OCI-LY1 (cell line): ENCODE results near the gene CACNA1I.

Source experiments
- H2AFZ ChIP-seq: fragments of 200-600 bp; sonication (generic), shearing (Covaris generic); 2 replicates; pipeline ENCODE4 v1.6.0; 2014; ENCODE audit warnings: antibody characterized with exemption, mild to moderate bottlenecking, low read length
- H3F3A ChIP-seq: fragments of 200-600 bp; sonication (generic), shearing (Covaris generic); 2 replicates; pipeline ENCODE4 v1.6.0; 2014; ENCODE audit warnings: mild to moderate bottlenecking, antibody characterized with exemption, low read length, moderate library complexity; ENCODE audit not compliant: insufficient read depth
- H3K27ac ChIP-seq: fragments of 200-600 bp; sonication (generic); 2 replicates; pipeline ENCODE4 v1.5.1; 2014; ENCODE audit warnings: low read length, mixed run types, mild to moderate bottlenecking, low read depth; ENCODE audit not compliant: poor library complexity, severe bottlenecking
- H3K27me3 ChIP-seq: fragments of 200-600 bp; sonication (generic); 2 replicates; pipeline ENCODE4 v1.6.0; 2014; ENCODE audit warnings: antibody characterized with exemption, mild to moderate bottlenecking, low read length, moderate library complexity; ENCODE audit not compliant: insufficient read depth
- H3K36me3 ChIP-seq: fragments of 200-600 bp; sonication (generic); 2 replicates; pipeline ENCODE4 v1.6.1; 2014; ENCODE audit warnings: mild to moderate bottlenecking, antibody characterized with exemption, low read length, moderate library complexity, mixed read lengths; ENCODE audit not compliant: insufficient read depth
- H3K4me1 ChIP-seq: fragments of 200-600 bp; sonication (generic); 2 replicates; pipeline ENCODE4 v1.5.1; 2014; ENCODE audit warnings: mild to moderate bottlenecking, low read length, moderate library complexity; ENCODE audit not compliant: insufficient read depth, severe bottlenecking
- H3K4me2 ChIP-seq: fragments of 200-600 bp; sonication (generic), shearing (Covaris generic); 2 replicates; pipeline ENCODE4 v1.6.1; 2014; ENCODE audit warnings: low read length
- H3K4me3 ChIP-seq: fragments of 200-600 bp; sonication (generic); 2 replicates; pipeline ENCODE4 v1.5.1; 2014; ENCODE audit warnings: low read length, low read depth, mild to moderate bottlenecking, mixed read lengths; ENCODE audit not compliant: poor library complexity, severe bottlenecking
- H3K79me2 ChIP-seq: fragments of 200-600 bp; shearing (Covaris generic); 2 replicates; pipeline ENCODE4 v1.6.1; 2016; ENCODE audit warnings: mixed run types, low read length, mixed read lengths; ENCODE audit not compliant: insufficient read depth
- H3K9ac ChIP-seq: fragments of 200-600 bp; sonication (generic), shearing (Covaris generic); 2 replicates; pipeline ENCODE4 v1.6.1; 2014; ENCODE audit warnings: mild to moderate bottlenecking, low read length, mixed read lengths
- H3K9me2 ChIP-seq: fragments of 200-600 bp; sonication (generic), shearing (Covaris generic); 2 replicates; pipeline ENCODE4 v1.6.1; 2014; ENCODE audit warnings: low read depth, mild to moderate bottlenecking, low read length, mixed read lengths
- H3K9me3 ChIP-seq: fragments of 200-600 bp; shearing (Covaris generic); 2 replicates; pipeline ENCODE4 v1.6.1; 2014; ENCODE audit warnings: low read length, mixed read lengths
- H4K20me1 ChIP-seq: fragments of 200-600 bp; sonication (generic), shearing (Covaris generic); 2 replicates; pipeline ENCODE4 v1.6.0; 2016; ENCODE audit warnings: mild to moderate bottlenecking, low read length; ENCODE audit not compliant: insufficient read depth
- CTCF ChIP-seq: fragments of 200-600 bp; sonication (generic), shearing (Covaris generic); IDR thresholded peaks from 2 replicates; pipeline ENCODE4 v1.5.1; 2017; ENCODE audit warnings: mild to moderate bottlenecking, antibody characterized with exemption, low read length, moderate library complexity, mixed read lengths
- EZH2 ChIP-seq: fragments of 200-600 bp; sonication (generic), shearing (Covaris generic); IDR thresholded peaks from 2 replicates; pipeline ENCODE4 v1.8.0; 2017; ENCODE audit warnings: borderline replicate concordance, mixed run types, mild to moderate bottlenecking, antibody characterized with exemption, low read length, moderate library complexity, mixed read lengths

Gene CACNA1I

GRCh38 chr22:39664485-39665200 lies 94.1 kb downstream of the CACNA1I start:
- Histone ChIP-seq H3K27me3 (no peaks in the 10 kb centered on the region), H3K9ac (no peak overlapping the region), H4K20me1 (no peaks in the 10 kb centered on the region), H3K4me2 (no peak overlapping the region), H3K36me3 (no peaks in the 10 kb centered on the region), H3F3A (no peaks in the 10 kb centered on the region), H3K27ac (no peak overlapping the region), H3K4me3 (no peak overlapping the region), H3K9me3 (no peaks in the 10 kb centered on the region), H3K4me1 (no peaks in the 10 kb centered on the region), H2AFZ (no peak overlapping the region), H3K79me2 (no peaks in the 10 kb centered on the region), H3K9me2 (no peaks in the 10 kb centered on the region)
- TF ChIP-seq CTCF (no peak), EZH2 (no peak)

GRCh38 chr22:39665229-39665628 lies 94.7 kb downstream of the CACNA1I start:
- Histone ChIP-seq H3K9ac (no peak overlapping the region), H3K9me3 (no peaks in the 10 kb centered on the region), H3K79me2 (no peaks in the 10 kb centered on the region), H3K36me3 (no peaks in the 10 kb centered on the region), H3F3A (no peaks in the 10 kb centered on the region), H2AFZ (no peak overlapping the region), H3K9me2 (no peaks in the 10 kb centered on the region), H3K4me1 (no peaks in the 10 kb centered on the region), H3K27me3 (no peaks in the 10 kb centered on the region), H4K20me1 (no peaks in the 10 kb centered on the region), H3K27ac (no peak overlapping the region), H3K4me2 (no peak overlapping the region), H3K4me3 (no peak overlapping the region)
- TF ChIP-seq CTCF (no peak), EZH2 (no peak)

GRCh38 chr22:39665661-39666431 lies 95.3 kb downstream of the CACNA1I start:
- H2AFZ ChIP-seq, result no peak overlapping the region
- H3K9me2 ChIP-seq, result no peaks in the 10 kb centered on the region
- H3K4me1 ChIP-seq, result no peaks in the 10 kb centered on the region
- H3K36me3 ChIP-seq, result no peaks in the 10 kb centered on the region
- no peaks in the 10 kb centered on the region for H3K27me3 ChIP-seq
- no peak overlapping the region for H3K4me3 ChIP-seq
- H3F3A ChIP-seq, result no peaks in the 10 kb centered on the region
- no peaks in the 10 kb centered on the region for H3K79me2 ChIP-seq
- TF ChIP-seq CTCF, result no peak
- TF ChIP-seq EZH2, result no peak
- H3K9ac ChIP-seq, result no peak overlapping the region
- no peaks in the 10 kb centered on the region for H3K9me3 ChIP-seq
- no peak overlapping the region for H3K27ac ChIP-seq
- no peak overlapping the region for H3K4me2 ChIP-seq
- H4K20me1 ChIP-seq, result no peaks in the 10 kb centered on the region
